GM19025 (cell line): ENCODE measurements around the gene MRPL19.

Experiments used
- ATAC-seq: cut with Tn5 transposase; IDR thresholded peaks from one replicate; pipeline ENCODE4 v1.9.1; 2021; ENCODE audit warnings: mild to moderate bottlenecking, low read depth, moderate library complexity; ENCODE audit not compliant: unreplicated experiment

Gene MRPL19

GRCh38 chr2:75720525-75720924, 73.9 kb downstream of the MRPL19 start:
- no peak for ATAC-seq

- no peak for ATAC-seq
Observed at GRCh38 chr2:75722687-75723086, 76.1 kb downstream of the MRPL19 start.

GRCh38 chr2:75728614-75729419, 82.2 kb downstream of the MRPL19 start:
- ATAC-seq: no peak

GRCh38 chr2:75729861-75730260, 83.3 kb downstream of the MRPL19 start:
- ATAC-seq: no peak

- ATAC-seq: no peak
Observed at GRCh38 chr2:75736276-75736675, 89.7 kb downstream of the MRPL19 start.

- no peak for ATAC-seq
Observed at GRCh38 chr2:75737961-75738360, 91.4 kb downstream of the MRPL19 start.
